Stomach (tissue), 9 donors: ENCODE results near the gene LAMC1. TPM values are rescaled to one million over a fixed set of nuclear protein-coding genes. Genes with fewer than 3 reads are reported as not detected.

Experiments
- DNase-seq, 2 donors: peaks; one replicate each; pipeline versions ENCODE4 v3.0.0 to v3.0.0-alpha.2; 2013 to 2019
- H3K27ac ChIP-seq, 5 donors: fragments of 200-600 bp in 4 of 5; sonication (generic) in 4 of 5; one replicate each; pipeline ENCODE4 v1.5.1; 2013 to 2019; ENCODE audit warnings: mild to moderate bottlenecking in 1 of 5, moderate library complexity in 1 of 5
- H3K27me3 ChIP-seq, 3 donors: fragments of 200-600 bp; sonication (generic); one replicate each; pipeline ENCODE4 v1.5.1; 2017 to 2019; ENCODE audit warnings: mixed run types in 1 of 3
- H3K36me3 ChIP-seq, 4 donors: fragments of 200-600 bp; sonication (generic); 1 replicate in 3 of 4; 2 replicates in 1 of 4; pipeline ENCODE4 v1.5.1; 2016 to 2019
- H3K4me1 ChIP-seq, 4 donors: fragments of 200-600 bp; sonication (generic); one replicate each; pipeline ENCODE4 v1.5.1; 2016 to 2019
- H3K4me3 ChIP-seq, 4 donors: fragments of 200-600 bp; sonication (generic) in 3 of 4; one replicate each; pipeline ENCODE4 v1.5.1; 2016 to 2019; ENCODE audit warnings: mild to moderate bottlenecking in 1 of 4
- H3K9me3 ChIP-seq, 4 donors: fragments of 200-600 bp; sonication (generic); one replicate each; pipeline ENCODE4 v1.5.1; 2016 to 2019
- EP300 ChIP-seq: sonication (generic); formaldehyde crosslinking; IDR thresholded peaks from one replicate; pipeline ENCODE4 v1.6.1; 2017; ENCODE audit warnings: antibody characterized with exemption
- POLR2A ChIP-seq, 4 donors: fragments of 450-650 bp; IDR thresholded peaks; one replicate each; pipeline ENCODE4 v1.6.1; 2016; ENCODE audit warnings: antibody characterized with exemption in 4 of 4, control low read depth in 2 of 4, mild to moderate bottlenecking in 1 of 4, moderate library complexity in 1 of 4
- POLR2AphosphoS5 ChIP-seq, 3 donors: sonication (generic); formaldehyde crosslinking; IDR thresholded peaks; one replicate each; pipeline ENCODE4 v1.6.1; 2016; ENCODE audit warnings: antibody characterized with exemption in 3 of 3
- WGBS, 5 donors: extraction: QIAGEN DNeasy Blood & Tissue Kit in 3 of 5; methylation state at CpG; one replicate each; pipeline versions ENCODE4 v1.1.5 to v1.1.7; 2013 to 2018; 5-methylcytosine and 5-hydroxymethylcytosine counted together
- intact Hi-C: fragments of 100-400 bp; cut with DNase I; formaldehyde crosslinking; loops from one replicate; pipeline ENCODE4 v1.15.1; 2023; ENCODE audit warnings: low total_unique reads
- polyA plus RNA-seq, 3 donors: library from polyadenylated mRNA; stranded (reverse); fragments of 200-250 nt; gene quantifications; one replicate each; pipeline ENCODE4 v1.2.3, GENCODE V29; 2013
- total RNA-seq, 5 donors: library from RNA; depleted of rRNA; stranded (reverse); fragments of >200 nt; gene quantifications; one replicate each; pipeline versions ENCODE4 v1.1.0 to v1.2.3, GENCODE V29; 2014 to 2016
- TF ChIP-seq, protein P1 (sequence below), 7 experiments: fragments of 450-650 bp in 4 of 7; fragments of 200-600 bp in 3 of 7; sonication (generic) in 3 of 7; IDR thresholded peaks; one replicate each; pipeline ENCODE4 v1.5.1; 2016 to 2019; ENCODE audit warnings: antibody characterized with exemption in 7 of 7, control low read depth in 2 of 7, mild to moderate bottlenecking in 1 of 7
- donor health status: healthy with polysubstance abuse.
- donor health status: Bipolar disorder and iron deficiency.
- donor health status: healthy.

LAMC1 gene
- total and polyA plus RNA-seq, 8 donors: 11.7 to 355 (median 142) TPM

DNA sequence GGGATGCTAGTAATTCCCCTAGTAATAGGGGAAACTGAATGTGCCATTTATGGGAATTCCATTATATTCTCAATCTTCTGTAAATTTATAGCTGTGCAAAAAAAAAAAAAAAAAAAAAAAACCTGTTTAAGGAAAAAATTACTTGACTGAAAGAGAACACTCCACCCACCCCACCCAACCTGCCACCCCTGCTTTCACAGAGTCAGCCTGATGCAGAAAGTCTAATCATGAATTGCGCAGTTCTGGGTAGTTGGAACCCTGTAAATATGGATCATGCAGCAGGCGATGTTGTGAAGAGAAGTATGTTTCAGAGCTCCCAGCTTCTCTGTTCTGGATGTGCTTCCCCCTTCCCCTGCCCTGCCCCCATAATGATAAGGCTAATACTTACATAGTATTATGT, 143.2 kb downstream of the LAMC1 start:
- WGBS, 5 donors: 98 to 100% (median 100%) methylated on average over 2 of the region's 2 CpGs
- H3K4me1 ChIP-seq: no peaks in the 10 kb centered on the region
- no peak for DNase-seq
- no peaks in the 10 kb centered on the region for H3K9me3 ChIP-seq
- intact Hi-C loops: no loop called here
- H3K27ac ChIP-seq: no peak overlapping the region
- TF ChIP-seq POLR2AphosphoS5 (IDR thresholded peaks at IDR 0.05) (no peak), POLR2A (IDR thresholded peaks at IDR 0.05) (no peak), EP300 (no peak)
- TF ChIP-seq, protein P1, sequence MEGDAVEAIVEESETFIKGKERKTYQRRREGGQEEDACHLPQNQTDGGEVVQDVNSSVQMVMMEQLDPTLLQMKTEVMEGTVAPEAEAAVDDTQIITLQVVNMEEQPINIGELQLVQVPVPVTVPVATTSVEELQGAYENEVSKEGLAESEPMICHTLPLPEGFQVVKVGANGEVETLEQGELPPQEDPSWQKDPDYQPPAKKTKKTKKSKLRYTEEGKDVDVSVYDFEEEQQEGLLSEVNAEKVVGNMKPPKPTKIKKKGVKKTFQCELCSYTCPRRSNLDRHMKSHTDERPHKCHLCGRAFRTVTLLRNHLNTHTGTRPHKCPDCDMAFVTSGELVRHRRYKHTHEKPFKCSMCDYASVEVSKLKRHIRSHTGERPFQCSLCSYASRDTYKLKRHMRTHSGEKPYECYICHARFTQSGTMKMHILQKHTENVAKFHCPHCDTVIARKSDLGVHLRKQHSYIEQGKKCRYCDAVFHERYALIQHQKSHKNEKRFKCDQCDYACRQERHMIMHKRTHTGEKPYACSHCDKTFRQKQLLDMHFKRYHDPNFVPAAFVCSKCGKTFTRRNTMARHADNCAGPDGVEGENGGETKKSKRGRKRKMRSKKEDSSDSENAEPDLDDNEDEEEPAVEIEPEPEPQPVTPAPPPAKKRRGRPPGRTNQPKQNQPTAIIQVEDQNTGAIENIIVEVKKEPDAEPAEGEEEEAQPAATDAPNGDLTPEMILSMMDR (IDR thresholded peaks at IDR 0.05): no peak
- H3K4me3 ChIP-seq: no peak overlapping the region
- H3K36me3 ChIP-seq: no peaks in the 10 kb centered on the region
- H3K27me3 ChIP-seq: no peaks in the 10 kb centered on the region

DNA sequence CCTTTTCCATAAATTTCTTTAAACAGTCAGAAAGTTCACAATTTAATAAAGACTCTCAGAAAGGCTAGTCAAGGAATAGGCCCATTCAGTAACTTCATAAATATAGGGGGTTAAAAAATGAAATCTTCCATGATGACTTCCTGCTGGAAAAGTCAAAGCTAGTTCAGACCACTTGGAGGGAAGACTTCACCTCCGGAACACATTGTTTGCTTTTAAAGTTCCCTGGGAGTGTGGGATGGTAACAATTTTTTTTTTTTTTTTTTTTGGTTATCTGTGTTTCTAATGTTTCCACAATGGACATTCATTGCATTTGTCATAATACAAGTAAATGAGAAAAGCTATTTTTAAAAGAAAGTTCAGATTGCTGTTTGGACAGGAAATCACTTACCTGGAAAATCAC, 144.5 kb downstream of the LAMC1 start:
- no peak overlapping the region for H3K27ac ChIP-seq
- DNase-seq: no peak
- H3K9me3 ChIP-seq: no peaks in the 10 kb centered on the region
- no peak overlapping the region for H3K4me3 ChIP-seq
- H3K36me3 ChIP-seq: no peaks in the 10 kb centered on the region
- TF ChIP-seq EP300 (no peak), POLR2A (IDR thresholded peaks at IDR 0.05) (no peak), POLR2AphosphoS5 (IDR thresholded peaks at IDR 0.05) (no peak)
- TF ChIP-seq, protein P1 (IDR thresholded peaks at IDR 0.05): no peak
- WGBS, 5 donors: 59 to 79% (median 69%) methylated on average over 1 of the region's 1 CpG
- intact Hi-C loops: no loop called here
- H3K4me1 ChIP-seq: no peaks in the 10 kb centered on the region
- no peaks in the 10 kb centered on the region for H3K27me3 ChIP-seq

DNA sequence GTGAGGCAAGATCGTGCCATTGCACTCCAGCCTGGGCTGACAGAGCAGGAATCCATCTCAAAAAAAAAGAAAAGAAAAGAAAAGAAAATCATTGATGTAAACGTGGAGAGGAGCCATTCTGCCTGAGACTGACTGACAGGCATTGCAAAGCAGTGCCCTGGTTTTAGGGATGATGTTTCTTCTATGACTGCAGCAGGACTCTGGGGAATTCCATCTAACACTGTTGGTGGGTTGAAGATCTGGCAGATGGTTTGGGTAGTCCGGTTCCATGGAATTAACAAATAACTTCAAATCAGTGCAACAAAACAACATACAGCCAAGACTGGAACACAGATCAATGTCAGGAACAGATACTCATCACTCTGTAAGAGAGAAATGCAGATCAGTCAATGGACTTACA, 145.1 kb downstream of the LAMC1 start:
- no peaks in the 10 kb centered on the region for H3K9me3 ChIP-seq
- no peak overlapping the region for H3K4me3 ChIP-seq
- intact Hi-C loops: no loop called here
- H3K4me1 ChIP-seq: no peaks in the 10 kb centered on the region
- no peaks in the 10 kb centered on the region for H3K27me3 ChIP-seq
- TF ChIP-seq, protein P1 (IDR thresholded peaks at IDR 0.05): no peak
- no peak for TF ChIP-seq EP300
- WGBS, 5 donors: 67 to 80% (median 70%) methylated on average over 3 of the region's 3 CpGs
- H3K36me3 ChIP-seq: no peaks in the 10 kb centered on the region
- H3K27ac ChIP-seq: no peak overlapping the region
- no peak for DNase-seq

DNA sequence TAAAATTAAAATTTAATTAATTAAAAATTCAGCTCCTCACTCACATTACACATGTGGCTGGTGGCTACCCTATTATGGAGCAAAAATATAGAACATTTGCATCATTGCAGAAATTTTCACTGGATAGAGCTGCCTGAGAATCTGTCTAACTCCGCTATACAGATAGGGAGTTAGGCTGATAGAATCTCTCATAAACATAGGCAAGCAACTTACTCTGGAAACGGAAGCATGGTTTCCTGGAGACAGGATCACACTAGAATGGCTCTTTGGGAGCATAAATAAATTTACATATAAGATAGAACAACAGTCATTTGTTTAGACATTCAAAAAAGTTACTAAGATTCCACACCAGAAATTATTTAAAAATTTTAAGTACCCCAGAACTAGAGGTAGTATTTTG, 150.6 kb downstream of the LAMC1 start:
- Histone ChIP-seq H3K4me1 (peaks cover 0 to 12% (median 2%) of the 10 kb centered on the region in 4 donors), H3K27ac (no peak overlapping the region), H3K4me3 (no peak overlapping the region), H3K36me3 (no peaks in the 10 kb centered on the region), H3K27me3 (no peaks in the 10 kb centered on the region), H3K9me3 (no peaks in the 10 kb centered on the region)
- 66 to 82% (median 69%) methylated on average over 2 of the region's 2 CpGs for WGBS, 5 donors
- no peak for DNase-seq
- TF ChIP-seq EP300 (no peak), POLR2A (IDR thresholded peaks at IDR 0.05) (no peak), POLR2AphosphoS5 (IDR thresholded peaks at IDR 0.05) (no peak)
- TF ChIP-seq, protein P1 (IDR thresholded peaks at IDR 0.05): no peak
- intact Hi-C loops: no loop called here
